ENCODE measurements around the gene SERPINB12.

DNA sequence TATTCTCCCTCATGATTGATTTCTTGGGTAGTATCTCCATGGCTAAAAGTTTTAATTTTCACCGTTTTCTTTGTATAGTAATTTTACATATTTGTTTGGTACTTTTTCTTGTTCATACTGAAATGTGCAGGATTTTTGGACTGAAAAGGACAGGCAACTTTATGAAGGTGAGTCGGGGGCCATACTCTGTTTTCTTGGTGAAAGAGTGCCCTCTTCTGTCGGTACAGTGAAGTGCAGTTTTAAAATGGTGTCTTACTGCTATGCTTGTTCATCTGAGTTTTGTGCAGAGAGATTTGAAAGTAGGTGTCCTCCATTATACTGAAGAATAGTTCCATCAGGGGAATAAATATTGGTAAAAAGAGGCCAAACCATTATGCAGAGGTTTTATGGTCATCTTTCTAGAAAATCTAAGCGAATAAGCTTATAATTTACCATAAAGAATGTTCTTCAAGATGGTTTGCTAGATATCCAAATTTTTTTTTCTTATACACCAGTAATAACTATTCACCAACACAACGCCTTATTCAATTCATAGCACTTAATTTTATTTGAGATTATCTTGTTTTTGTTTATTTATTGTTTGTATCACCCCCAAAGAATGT is 36.3 kb downstream of the SERPINB12 start:
- TF ChIP-seq, protein P1, sequence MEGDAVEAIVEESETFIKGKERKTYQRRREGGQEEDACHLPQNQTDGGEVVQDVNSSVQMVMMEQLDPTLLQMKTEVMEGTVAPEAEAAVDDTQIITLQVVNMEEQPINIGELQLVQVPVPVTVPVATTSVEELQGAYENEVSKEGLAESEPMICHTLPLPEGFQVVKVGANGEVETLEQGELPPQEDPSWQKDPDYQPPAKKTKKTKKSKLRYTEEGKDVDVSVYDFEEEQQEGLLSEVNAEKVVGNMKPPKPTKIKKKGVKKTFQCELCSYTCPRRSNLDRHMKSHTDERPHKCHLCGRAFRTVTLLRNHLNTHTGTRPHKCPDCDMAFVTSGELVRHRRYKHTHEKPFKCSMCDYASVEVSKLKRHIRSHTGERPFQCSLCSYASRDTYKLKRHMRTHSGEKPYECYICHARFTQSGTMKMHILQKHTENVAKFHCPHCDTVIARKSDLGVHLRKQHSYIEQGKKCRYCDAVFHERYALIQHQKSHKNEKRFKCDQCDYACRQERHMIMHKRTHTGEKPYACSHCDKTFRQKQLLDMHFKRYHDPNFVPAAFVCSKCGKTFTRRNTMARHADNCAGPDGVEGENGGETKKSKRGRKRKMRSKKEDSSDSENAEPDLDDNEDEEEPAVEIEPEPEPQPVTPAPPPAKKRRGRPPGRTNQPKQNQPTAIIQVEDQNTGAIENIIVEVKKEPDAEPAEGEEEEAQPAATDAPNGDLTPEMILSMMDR (conservative IDR thresholded peaks at IDR 0.05), result peak; percentile 90
- TF ChIP-seq EZH2 (IDR thresholded peaks at IDR 0.05; ENCODE audit: low read depth), result no peak

Data from PC-9 (cell line).